Measurements from ENCODE around the gene RANBP9. TPM values are rescaled to one million over a fixed set of nuclear protein-coding genes. Genes with fewer than 3 reads are reported as not detected.
A peak's percentile ranks its signal among the peaks of the same experiment; 100 is the strongest.

RANBP9 gene
- total and polyA plus RNA-seq, 2 experiments from 2014 or later: 12.1 to 31.8 TPM

DNA sequence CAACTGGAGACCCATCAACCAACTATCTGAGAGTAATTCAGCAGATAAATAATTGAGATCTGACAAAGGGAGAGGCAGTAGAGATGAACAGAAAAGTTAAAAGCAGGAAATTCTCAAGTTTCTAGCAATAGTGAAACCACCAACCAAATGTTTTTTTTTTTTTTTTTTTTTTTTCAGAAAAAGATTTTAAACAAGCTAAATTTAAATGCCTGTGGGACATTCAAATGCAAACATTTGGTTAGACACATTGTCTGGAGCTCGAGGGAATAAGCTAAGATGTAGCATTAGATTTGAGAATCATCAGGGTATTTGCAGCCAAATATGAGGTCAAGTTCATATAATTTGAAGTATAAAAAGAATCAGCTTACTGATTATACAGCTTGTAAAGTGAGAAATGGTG lies 16.4 kb downstream of the RANBP9 start (continued):
- TF ChIP-seq ZNF462 (CRISPR knock-in tag; IDR thresholded peaks at IDR 0.05): no peak
- TF ChIP-seq ZNF331 (CRISPR knock-in tag; IDR thresholded peaks at IDR 0.05; ENCODE audit: low read depth): no peak
- TF ChIP-seq JUNB (IDR thresholded peaks at IDR 0.05; ENCODE audit: unreplicated experiment): no peak

DNA sequence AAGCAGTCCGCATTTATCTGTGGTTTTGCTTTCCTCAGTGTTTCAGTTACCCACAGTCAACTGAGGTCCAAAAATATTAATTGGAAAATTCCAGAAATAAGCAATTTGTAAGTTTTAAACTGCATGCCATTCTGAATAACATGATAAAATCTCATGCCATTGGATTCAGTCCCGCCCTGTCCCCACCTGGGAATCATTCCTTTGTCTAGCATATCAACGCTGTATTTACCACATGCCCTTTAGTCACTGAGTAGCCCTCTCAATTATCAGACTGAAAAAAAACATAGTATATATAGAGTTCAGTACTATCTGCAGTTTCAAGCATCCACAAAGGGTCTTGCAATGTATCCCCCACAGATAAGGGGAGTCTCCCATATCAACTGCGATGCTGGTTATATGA lies 17.1 kb downstream of the RANBP9 start:
- Histone ChIP-seq H3K36me3 (ENCODE audit: insufficient read depth) (no peaks in the 10 kb centered on the region), H3K4me1 (ENCODE audit: insufficient read depth) (peaks cover 22% of the 10 kb centered on the region), H3K4me2 (peak overlapping the region; percentile 50; the same call in 1 of the 2 replicates), H4K20me1 (replicated peaks; ENCODE audit: insufficient read depth) (no peaks in the 10 kb centered on the region; the same call in 1 of the 2 replicates), H2AFZ (no peak overlapping the region), H3K9me2 (ENCODE audit: insufficient read depth) (no peaks in the 10 kb centered on the region), H3K27me3 (ENCODE audit: insufficient read depth) (no peaks in the 10 kb centered on the region), H3K79me2 (replicated peaks; ENCODE audit: insufficient read depth) (peaks cover 92% of the 10 kb centered on the region), H3K4me3 (no peak overlapping the region), H3F3A (replicated peaks; ENCODE audit: low read depth) (no peaks in the 10 kb centered on the region), H3K27ac (ENCODE audit: low read depth) (no peak overlapping the region)
- Mint-ChIP-seq H3K4me3 (no peak overlapping the region), H3K27me3 (ENCODE audit: insufficient read depth, low read depth, poor library complexity) (peaks cover 3% of the 10 kb centered on the region), H3K27ac (no peak overlapping the region), H3K36me3 (ENCODE audit: low read depth) (no peaks in the 10 kb centered on the region; the same call in 1 of the 3 replicates), H3K4me1 (peaks cover 35% of the 10 kb centered on the region), H3K9me3 (no peaks in the 10 kb centered on the region)
- no peak for TF ChIP-seq ZNF114 (CRISPR knock-in tag; IDR thresholded peaks at IDR 0.05)
- TF ChIP-seq EZH2phosphoT487 (IDR thresholded peaks at IDR 0.05; ENCODE audit: unreplicated experiment): no peak
- no peak for TF ChIP-seq CREB1 (CRISPR knock-in tag; IDR thresholded peaks at IDR 0.05; ENCODE audit: low read depth)
- no peak for TF ChIP-seq JUNB (IDR thresholded peaks at IDR 0.05; ENCODE audit: unreplicated experiment)
- TF ChIP-seq EZH2 (IDR thresholded peaks at IDR 0.05; ENCODE audit: low read depth, unreplicated experiment): no peak
- no peak for TF ChIP-seq ZNF331 (CRISPR knock-in tag; IDR thresholded peaks at IDR 0.05; ENCODE audit: low read depth)
- DNase-seq (ENCODE audit: low spot score) (no peak), ATAC-seq (no peak)
